Activated gamma-delta T cell treated with anti-CD3 and anti-CD28 coated beads, Interleukin-2, amount 50 U/mL, for 16 hours (primary cell): ENCODE results near the gene TDRD12.

Experiments
- DNase-seq: peaks from one replicate; pipeline ENCODE4 v3.0.0-alpha.2; 2020; ENCODE audit warnings: low read depth

TDRD12 gene

DNA sequence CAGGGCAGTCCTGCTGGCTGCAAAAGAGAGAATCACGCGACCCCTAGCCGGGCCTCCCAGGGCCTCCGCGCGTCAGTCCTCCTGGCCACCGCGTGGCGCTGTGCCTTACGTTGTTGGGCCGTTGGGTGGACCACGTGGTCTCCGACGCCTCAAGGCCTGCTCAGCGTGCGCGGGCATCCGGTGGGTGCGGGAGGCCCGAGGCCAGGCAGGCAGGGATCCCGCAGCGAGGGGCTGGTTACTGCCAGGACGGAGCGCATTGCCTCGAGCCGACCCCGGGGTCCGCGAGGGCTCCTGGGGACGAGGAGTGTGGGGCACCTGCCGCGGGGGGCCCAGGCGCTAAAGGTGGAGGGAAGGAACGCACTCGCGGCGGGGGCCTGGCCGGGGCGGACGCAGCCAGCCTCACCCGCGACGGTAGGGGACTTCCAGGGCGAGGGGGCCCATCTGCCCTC is at the start of gene TDRD12:
TSS of gene TDRD12 (plus strand) at position 157 of the 449 bp plus-strand sequence. CDS start 306 bp downstream, outside the sequence.
- DNase-seq: no peak

DNA sequence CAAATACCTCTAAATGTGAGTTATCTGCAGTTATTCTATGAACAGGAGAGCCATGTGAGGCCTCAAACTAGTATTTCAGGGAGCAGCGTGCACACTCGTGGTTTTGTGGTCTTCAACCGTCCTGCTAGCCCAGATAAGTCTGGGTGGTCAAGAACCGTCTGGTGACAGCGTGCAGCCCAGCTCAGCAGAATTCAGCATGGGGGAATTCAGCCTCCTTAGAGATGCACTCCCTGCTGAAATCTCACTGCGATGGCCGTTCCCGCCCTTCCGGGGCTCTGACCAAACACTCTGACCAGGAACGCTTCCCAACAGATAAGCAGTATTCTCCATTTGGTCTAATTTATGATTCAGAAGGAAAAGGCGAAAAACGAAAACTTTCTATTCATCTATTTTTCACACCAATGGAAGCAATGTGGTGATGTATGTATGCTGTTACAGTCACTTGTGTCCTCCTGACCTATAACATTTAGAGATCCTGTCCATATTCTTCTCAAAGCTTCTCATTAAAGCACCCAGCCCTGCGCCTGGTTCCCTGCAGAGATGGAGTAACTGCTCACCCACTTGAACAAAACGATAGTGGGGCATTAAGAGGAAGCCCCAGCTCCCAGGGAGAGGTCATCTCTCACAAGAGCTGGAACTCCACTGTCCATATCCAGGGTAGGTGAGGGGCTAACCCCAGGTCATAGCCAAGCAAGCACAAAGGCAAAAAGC is 47.5 kb upstream of the TDRD12 start:
- no peak for DNase-seq

DNA sequence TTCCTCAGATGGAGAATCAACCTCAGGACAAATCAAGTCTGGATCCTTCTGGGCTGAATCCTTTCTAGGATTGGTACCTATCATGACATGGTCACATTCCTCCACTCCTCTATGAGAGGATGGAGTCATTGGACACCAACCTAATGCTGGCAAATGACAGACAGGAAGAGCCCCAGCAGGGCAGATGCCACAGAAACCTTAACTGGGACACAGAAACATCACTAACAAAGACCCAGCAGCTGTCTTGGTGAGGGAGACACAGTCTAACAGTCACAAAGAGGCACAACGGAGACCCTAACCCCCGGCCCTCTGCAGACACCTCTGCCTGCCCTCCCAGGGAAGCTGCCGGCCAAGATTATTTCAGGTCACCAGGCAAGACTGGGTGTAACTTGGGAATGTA is 46.7 kb upstream of the TDRD12 start:
- DNase-seq: no peak

GRCh38 chr19:32673573-32673972 is 46.0 kb upstream of the TDRD12 start:
- DNase-seq: no peak

DNA sequence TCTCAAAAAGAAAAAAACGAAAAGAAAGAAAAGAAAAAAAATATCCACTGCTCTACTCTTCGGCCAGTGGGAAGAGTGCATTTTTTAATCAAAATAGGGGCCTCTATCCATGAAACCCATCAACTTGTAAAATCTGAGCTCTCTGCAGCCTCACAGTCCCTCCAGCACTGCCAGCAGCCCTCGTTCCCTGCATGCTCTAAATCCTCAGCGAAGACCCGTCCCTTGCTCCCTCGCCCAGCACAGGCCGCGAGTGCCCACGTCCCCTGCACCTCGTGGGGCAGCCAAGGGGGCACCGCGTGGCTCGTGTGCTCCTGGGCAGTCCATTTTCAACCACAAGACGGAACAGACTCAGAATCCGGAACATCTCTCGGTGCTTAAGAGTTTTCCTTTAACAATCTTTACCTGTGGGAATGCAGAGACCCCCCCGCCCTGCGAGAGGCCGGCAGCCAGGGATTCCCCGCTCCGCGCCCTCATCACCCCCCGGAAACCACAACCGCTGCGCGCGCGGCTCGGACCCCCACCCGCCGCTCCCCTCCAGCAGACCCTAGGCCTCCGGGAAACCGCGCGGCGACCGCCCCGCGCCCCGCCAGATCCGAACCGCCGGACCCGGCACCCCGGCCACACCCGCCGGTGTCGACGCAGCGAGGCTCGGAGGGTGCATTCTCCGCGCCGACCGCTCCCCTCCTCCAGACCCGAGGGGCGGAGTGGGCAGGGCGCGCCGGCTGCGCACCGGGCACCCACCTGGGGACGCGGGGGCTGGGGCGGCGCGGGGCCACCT is 45.2 kb upstream of the TDRD12 start:
- DNase-seq: no peak

DNA sequence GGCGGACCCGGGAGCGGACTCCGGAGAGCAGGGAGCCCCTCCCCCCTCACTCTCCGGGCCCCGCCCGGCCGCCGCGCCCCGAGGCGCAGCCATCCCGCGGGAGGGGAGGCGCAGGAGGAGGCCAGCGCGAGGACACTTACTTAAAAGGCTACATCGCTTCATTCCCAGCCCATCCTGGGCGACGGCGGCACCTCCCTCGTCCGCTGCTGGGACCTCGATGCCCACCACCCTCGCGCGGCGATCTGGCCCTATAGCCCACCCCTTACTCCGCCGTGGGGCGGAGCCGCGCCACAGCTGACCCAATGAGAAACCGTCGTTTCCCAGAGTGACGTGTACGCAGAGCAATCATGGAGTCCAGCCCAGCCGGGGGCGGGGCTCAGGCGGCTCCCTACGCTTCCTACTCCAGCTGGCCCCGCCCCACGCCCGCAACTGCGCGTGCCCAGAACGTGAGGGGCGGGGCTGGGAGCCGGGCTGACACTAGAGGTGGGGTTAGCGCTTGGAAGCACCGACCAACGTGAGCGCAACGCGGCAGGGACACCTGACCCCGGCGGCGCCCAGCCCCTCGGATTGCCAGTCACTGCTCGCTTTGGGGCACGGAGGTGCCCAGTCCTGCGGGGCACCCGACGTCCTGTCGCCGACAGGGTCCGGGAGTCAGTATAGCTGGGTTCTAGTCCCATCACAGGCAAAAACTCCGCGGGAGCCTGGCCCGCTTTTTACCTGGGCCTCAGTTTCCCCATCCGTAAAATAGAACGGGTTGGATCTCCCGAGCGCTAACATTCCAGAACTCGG is 44.4 kb upstream of the TDRD12 start, which contains the start of gene ANKRD27:
TSS of gene ANKRD27 (minus strand) at position 250 of the 789 bp plus-strand sequence. CDS start 16,165 bp downstream, outside the sequence.
- DNase-seq: peak; percentile 97

DNA sequence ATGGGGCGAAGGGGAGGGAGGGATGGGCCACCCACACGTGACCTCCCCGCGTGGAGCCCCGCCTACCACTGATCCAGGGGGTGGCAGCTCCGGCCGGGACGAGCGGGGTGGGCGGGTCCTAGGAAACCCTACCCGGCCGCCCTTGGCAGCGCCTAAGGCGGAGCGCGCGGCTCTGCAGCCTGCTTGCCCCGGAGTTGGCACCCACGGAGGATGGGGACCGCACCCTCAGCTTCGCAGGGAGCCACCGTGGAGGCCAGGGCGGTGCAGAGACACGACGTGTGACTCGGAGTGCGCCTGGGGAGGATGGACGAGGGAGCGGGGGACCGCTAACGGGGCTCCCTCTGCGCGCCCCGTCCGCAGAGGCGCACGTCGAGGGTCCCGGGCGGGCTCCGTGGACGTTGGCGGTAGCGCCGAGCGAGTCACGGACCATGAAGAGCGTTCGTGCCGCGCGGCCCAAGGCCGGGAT is 43.8 kb upstream of the TDRD12 start, which contains the start of gene RGS9BP:
TSS of gene RGS9BP (plus strand) at position 129 of the 466 bp plus-strand sequence. CDS start 416 bp downstream, outside the sequence.
- DNase-seq: peak; percentile 33

GRCh38 chr19:32676186-32676894 is 43.2 kb upstream of the TDRD12 start:
- DNase-seq: no peak

DNA sequence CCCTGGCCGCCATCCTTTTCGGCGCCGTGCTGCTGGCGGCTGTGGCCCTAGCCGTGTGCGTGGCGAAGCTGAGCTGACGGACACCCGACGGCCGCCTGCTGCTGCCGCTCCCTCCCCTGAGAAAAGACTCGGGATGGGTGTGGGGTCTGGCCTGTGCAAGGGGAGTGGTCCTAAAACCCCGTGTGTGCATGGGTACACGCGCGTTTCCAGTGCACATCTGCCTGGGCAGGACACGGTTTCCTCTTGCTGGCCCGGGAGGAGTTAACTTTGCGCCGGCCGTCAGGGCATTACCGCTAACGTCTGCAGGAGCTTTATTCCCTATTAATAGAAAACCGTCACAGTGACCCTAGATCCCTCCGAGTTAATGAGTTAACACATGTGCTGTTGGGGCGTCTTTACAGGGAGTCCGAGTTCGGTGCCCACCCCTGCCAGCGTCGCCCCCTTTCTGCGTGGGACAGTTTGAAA is 42.6 kb upstream of the TDRD12 start:
- no peak for DNase-seq

DNA sequence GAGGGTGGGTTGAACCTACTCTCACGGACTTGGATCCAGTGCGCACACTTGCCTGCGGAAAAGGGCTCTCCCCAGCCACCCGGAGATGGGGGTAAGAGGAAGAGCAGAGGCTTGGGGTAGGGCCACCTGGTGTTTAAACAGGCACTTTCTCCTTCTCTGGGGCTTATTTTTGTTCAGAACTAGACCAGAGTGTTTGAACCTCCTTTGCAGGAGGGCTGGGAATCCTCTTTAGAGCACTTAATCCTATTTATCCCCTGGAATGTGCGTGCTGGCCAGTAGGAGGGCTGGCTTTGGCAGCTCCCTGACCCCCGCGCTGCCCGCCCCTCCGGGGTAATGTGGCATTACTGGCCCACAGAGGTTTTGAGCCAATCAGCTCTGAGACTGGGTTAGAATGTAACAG is 41.9 kb upstream of the TDRD12 start:
- no peak for DNase-seq

DNA sequence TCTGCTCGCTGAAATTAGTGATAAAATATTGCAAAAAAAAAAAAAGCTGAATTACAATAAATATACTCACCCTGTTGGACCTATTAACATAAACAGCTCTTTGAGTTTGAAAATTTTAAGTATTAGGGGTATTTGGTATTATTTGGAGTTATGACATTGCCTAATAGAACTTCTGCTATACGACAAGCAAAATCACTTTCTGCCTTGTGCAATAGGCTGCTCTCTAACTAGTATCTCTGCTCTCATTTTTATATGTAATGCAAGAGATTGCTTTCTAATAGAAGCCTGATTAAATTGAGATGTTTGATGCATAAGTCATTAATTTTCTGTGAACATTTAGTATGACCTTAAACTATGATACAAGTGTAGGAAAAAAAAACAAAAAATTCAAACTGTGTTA is 38.6 kb upstream of the TDRD12 start:
- no peak for DNase-seq

- DNase-seq: no peak
These were observed 37.2 kb upstream of the TDRD12 start for GRCh38 chr19:32682317-32682716.

DNA sequence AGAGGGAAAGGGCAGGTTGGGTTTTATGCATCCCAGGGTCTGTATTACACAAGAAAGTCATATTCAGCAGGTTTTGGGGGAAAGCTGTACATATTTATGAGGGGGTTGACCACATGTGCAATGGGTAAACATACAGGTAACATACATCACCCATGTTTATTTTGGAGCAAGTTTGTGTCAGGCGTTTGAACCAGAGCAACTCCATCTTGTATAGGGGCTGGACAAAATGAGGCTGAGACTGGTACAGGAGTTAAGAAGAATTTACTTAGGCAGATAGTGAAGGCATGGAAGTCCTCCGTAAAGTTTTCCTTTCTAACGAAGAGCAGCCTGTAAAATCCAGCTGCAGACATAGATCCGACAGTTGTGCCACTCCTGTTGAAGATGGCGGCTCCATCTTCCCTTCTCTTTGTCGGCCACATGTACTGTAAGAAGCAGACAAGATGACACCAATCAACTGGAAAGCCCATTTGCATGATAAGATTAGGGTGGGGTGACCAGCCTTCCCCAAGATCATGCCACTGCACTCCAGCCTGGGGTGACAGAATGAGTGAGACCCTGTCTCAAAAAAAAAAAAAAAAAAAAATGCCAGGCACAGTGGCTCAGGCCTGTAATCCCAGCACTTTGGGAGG is 32.6 kb upstream of the TDRD12 start:
- no peak for DNase-seq

GRCh38 chr19:32687681-32688080 is 31.9 kb upstream of the TDRD12 start:
- DNase-seq: no peak

- no peak for DNase-seq
These were observed 31.3 kb upstream of the TDRD12 start for GRCh38 chr19:32688311-32688710.

DNA sequence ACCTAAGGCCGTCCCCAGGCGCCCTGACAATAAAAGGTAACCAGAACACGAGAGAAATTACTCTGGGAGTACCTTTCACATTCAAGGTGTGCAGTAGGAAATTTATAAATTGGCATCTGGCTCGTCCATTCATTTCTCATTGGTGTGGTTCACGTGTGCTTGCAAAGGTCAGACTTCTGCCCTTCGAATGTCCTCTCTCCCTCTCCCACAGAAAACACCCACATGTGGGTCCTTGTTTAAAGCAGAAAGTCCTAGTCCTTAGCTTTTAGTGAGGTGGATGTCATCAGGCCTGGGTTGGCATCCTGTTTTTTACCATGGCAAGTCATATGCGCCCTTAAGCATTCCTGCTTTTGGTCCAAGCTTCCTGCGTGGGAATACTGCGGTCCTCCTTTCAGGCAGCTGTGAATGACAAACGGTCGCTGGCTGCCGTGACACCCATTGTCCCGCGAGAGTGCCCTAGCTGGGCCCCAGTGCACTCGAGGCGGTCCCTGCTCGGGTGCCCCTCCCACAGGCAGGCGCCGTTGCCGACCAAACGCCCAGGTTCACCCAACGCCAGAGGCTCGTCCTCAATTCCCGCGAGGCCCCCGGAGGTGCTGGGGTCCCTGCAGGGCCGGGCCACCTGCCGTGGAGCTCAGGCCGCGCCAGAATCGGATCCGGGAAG is 28.1 kb upstream of the TDRD12 start, which contains the start of gene NUDT19:
TSS of gene NUDT19 (plus strand) at position 531 of the 661 bp plus-strand sequence. CDS start 140 bp downstream, outside the sequence.
- peak; percentile 58 for DNase-seq

DNA sequence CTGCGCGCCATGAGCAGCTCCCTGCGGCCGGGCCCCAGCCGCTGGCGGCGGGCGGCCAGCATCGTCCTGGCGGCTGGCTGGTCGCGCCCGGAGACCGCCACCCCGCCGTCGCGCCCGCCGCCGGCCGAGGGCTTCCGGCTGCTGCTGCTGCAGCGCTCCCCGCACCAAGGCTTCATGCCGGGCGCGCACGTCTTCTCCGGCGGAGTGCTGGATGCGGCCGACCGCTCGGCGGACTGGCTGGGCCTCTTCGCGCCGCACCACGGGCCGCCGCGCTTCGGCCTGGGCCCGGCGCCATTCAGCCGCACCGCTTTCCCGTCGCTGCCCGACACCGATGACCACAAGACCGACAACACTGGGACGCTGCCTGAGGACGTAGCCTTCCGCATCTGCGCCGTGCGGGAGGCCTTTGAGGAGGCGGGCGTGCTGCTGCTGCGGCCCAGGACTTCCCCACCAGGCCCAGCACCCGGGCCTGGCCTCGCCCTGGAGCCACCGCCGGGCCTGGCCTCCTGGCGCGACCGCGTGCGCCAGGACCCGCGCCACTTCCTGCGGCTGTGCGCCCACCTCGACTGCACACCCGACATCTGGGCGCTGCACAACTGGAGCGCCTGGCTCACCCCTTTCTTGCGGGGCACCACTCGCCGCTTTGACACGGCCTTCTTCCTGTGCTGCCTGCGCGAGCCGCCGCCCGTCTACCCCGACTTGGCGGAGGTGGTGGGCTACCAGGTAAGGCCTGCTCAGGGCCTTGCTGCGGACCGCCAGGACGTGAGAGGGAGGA is 27.4 kb upstream of the TDRD12 start:
- DNase-seq: no peak

- DNase-seq: no peak
These were observed 26.9 kb upstream of the TDRD12 start for GRCh38 chr19:32692727-32693061.
